Forelimb muscle (tissue), 1 donor: ENCODE results near the gene DHX57. TPM values are rescaled to one million over a fixed set of nuclear protein-coding genes. Genes with fewer than 3 reads are reported as not detected.
"Not testable (repeated sequence)": the region's sequence is repeated elsewhere in the genome, so short reads cannot be mapped to it uniquely, and the experiment has no call there.

Source experiments
- DNase-seq: peaks from one replicate; pipeline ENCODE4 v3.0.0-alpha.2; 2013; ENCODE audit warnings: low read depth
- polyA plus RNA-seq: library from polyadenylated mRNA; unstranded; fragments of 120-200 nt; gene quantifications from one replicate; pipeline ENCODE4 v1.2.1, GENCODE V29; 2013; ENCODE audit not compliant: insufficient read length

Gene DHX57
- polyA plus RNA-seq, 1 donor = 17.0 TPM

GRCh38 chr2:38871432-38871831 lies 4.3 kb downstream of the DHX57 start:
- DNase-seq = no peak

- no peak for DNase-seq
Measured at GRCh38 chr2:38866773-38867443, 8.8 kb downstream of the DHX57 start.

DNA sequence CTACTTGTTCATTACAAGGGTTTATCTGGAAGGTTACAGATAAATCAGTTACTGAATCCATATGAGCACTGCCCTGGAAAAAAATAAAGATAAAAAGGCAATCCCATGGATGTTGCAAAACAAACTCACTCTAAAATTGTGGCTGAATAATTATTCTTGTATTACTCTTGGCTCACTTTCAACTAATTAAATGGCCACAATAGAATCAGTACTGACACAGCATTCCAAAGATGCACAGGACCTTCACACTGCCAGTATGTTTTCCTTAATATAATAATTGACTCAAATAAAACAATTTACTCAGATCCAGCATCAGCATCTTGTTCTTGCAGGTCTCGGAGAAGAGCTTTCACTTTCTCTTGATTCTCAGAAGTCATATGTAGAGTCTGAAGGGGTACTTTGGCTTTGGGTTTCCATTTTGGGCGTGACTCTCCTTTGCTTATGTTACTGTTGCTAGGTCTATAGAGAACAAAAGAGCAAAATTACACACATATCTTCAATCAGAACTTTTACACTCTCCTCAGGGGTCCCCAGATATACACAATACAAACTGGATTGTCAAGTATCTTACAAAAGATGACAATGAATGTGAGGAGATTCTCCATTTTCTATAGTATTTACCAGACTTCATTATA lies 12.6 kb downstream of the DHX57 start:
- DNase-seq = no peak

DNA sequence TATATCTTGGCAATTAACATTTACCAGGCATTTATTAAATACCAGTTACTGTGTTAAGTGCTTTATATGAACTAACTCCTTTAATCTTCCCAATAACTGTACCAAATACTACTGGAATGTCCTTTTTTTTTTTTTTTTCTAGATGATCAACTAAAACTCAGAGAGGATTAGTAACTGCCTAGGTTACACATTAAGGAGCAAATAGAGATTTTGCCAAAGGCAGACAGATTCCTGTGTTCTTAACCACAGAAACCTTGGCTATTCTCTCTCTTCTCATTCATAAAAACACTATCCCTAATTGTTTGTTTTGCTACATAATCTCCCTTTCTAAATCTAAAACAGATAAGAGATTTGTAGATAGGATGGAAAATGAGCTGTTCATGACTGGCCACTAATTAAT lies 13.3 kb downstream of the DHX57 start:
- DNase-seq = no peak

GRCh38 chr2:38856165-38856564 lies 19.6 kb downstream of the DHX57 start:
- no peak for DNase-seq

GRCh38 chr2:38850045-38850444 lies 25.7 kb downstream of the DHX57 start:
- DNase-seq = no peak

- DNase-seq = no peak
Measured at GRCh38 chr2:38836791-38837190, 38.9 kb downstream of the DHX57 start.

DNA sequence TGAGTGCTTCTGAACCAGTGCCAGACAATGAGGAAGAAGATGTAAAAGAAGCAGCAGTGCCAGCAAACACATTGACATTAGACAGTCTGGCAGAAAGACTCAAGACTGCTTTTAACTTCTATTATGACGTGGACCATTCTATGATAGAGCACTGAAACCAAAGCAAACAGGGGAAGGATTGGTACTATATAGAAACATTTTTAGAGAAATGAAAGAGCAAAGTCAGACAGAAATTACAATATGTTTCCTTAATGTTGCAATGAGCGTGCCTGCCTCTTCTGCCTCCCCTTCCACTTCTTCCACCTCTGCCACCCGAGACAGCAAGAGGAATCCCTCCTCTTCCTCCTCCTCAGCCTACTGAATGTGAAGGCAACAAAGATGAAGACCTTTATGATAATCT lies 39.7 kb downstream of the DHX57 start:
- DNase-seq = peak; percentile 17

DNA sequence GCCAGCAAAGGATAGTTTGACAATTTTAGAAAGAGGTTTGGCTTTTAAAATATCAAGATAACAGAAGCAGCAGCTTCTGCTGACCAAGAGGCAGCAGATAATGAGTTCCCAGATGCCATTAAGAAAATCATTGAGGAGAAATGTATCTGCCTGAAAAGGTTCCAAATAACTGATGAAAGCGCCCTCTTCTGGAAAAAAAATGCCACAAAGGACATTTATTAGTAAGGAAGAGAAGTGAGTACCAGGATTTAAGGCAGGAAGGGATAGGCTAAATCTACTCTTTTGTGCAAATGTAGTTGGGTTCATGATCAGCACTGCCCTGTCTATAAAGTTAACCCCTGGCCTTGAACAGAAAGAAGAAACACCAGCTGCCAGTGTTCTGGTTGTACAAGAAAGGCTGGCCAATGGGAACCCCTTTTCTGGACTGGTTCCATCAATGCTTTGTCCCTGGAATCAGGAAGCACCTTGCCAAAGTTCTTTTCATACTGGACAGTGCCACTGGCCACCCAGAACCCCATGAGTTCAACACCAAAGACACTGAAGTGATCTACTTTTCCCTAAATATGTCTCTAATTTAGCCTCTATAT lies 40.6 kb downstream of the DHX57 start:
- DNase-seq = no peak

GRCh38 chr2:38830526-38831159 lies 45.1 kb downstream of the DHX57 start:
- DNase-seq = no peak

DNA sequence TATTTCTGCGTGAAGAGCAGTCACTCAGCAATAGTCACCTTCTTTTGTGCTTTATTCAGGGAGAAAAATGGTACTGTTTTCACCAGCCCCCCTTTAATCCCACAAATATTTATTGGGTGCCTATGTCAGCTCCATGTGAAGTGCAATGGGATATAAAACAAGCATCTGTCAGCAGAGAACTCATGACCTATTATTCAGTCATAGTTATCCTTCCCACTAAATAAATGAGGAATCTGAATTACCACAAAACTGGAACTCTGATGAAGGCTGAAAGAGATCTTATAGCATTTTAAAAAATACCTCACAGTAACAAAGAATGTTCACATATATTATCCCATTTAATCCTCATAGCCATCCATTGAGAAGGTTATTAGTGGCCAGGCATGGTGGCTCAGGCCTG lies 45.8 kb downstream of the DHX57 start:
- DNase-seq = no peak

DNA sequence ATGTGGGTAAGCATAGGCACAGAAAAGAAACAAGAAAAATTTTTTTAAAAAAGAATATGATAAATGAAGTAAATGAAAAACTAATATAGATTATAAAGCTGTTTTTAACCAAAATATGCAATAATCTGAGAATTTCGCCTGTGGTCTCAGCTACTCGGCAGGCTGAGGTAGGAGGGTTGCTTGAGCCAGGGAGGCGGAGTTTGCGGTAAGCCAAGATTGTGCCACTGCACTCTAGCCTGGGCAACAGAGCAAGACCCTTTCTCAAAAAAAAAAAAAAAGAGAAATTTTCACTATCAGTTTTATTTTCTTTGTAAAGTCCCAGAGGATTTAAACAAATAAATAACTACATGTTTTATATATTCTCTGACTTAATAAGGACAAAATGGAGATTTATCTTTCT lies 47.3 kb downstream of the DHX57 start:
- DNase-seq = no peak

- not testable (repeated sequence) for DNase-seq
Measured at GRCh38 chr2:38827539-38828145, 48.1 kb downstream of the DHX57 start.

GRCh38 chr2:38825956-38826355 lies 49.8 kb downstream of the DHX57 start:
- DNase-seq = no peak

GRCh38 chr2:38824906-38825305 lies 50.8 kb downstream of the DHX57 start:
- DNase-seq = no peak

DNA sequence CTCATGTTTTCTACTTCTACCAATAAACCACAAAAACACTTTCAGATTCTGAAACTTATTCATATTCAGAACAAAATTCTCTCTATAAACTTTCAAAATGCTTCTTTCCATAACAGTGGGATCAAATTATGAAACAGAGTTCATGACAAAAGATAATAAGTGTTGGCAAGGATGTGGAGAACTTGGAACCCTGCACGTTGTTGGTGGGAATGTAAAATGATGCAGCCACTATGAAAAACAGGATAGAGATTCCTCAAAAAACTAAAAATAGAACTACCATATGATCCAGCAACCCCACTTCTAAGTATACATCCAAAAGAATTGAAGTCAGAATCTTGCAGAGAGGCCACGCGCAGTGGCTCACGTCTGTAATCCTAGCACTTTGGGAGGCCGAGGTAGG lies 52.3 kb downstream of the DHX57 start:
- no peak for DNase-seq

DNA sequence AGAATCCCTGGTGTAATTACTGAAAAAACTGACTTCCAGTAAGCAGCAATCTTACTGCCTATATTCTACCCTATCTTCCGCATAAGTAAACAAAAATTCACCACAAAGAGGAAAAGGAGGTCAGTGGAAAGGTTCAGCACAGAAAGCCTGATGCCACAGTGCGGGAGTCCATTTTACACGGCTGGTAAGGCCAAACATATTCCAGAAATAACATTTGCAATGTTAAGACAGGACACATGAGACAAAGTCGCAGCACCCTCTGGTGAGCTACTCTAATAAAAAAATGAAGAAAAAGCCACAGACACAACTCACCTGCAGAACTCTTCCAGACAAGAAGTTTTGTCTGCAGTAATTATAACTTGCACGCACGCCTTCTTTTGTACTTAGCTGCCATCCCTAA lies 57.2 kb downstream of the DHX57 start:
- no peak for DNase-seq

DNA sequence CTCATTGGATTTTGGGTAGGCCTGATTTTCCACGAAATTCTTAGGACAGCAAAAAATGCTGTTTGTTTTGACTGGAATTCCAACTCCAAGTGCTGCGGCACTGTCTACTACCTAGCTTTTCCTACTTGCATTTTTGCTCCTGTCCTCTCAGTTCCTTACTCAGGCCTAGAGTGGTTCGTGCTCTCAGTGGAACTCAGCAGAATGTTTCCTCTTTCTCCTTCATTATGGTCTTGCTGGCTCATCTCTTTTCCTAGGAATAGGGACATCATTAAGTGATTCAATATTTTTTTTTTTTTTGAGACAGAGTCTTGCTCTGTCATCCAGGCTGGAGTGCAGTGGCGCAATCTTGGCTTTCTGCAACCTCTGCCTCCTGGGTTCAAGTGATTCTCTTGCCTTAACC lies 59.8 kb downstream of the DHX57 start:
- DNase-seq = no peak

DNA sequence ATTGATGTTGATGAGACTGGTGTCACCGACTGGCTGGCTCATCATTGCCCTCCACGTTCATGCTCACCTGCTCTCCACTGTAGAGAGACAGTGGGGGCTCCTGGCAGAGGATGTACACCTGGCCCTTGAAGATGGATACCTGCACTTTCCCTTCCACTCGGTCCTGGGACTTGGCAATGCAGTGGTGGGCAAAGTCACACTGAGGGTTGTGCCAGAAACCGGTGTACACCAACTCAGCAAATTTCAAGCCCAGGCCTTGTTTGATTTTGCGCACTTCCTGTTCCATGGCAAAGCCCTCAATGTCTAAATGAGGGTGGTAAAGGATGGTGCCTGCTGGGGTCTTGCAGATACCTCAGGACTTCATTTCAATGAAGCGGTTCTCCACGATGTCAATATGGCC lies 65.2 kb downstream of the DHX57 start:
- DNase-seq = no peak

DNA sequence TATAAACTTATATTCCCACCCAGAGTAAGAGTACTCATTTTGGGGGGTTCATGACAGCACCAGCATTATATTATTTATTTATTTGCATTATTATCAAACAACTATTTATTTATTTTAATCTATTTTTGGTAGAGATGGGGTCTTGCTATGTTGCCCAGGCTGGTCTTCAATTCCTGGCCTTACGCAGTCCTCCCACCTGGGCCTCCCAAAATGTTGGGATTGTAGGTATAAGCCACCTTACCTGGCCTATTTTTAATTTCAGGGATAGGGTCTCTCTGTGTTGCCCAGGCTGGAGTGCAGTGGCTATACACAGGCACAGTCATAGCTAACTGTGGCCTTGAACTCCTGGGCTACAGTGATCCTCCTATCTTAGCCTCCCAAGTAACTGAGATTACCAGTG lies 67.1 kb downstream of the DHX57 start:
- no peak for DNase-seq

DNA sequence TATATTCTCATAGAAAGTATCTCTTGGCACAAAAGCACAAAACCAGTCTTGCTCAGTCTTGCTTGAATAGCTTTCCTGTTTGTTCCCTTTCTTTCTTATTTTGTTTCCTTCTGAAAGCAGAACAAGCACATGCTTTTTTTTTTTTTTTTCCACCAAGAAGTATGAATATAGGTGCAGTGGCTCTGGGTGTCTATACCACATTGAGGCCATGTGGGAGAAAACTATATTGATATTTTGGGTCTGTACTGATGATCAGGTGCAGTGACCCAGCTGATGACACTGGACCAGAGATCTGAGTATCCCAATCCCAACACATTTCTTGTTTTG lies 69.0 kb downstream of the DHX57 start:
- no peak for DNase-seq

GRCh38 chr2:38806015-38806732 lies 69.6 kb downstream of the DHX57 start:
- DNase-seq = no peak
